Heart right ventricle (tissue), 16 donors: Measurements from ENCODE around the gene CAPZB. TPM values are rescaled to one million over a fixed set of nuclear protein-coding genes. Genes with fewer than 3 reads are reported as not detected.

Source experiments
- ATAC-seq, 8 donors: fragments of 200-7000 bp; cut with Tn5 transposase; one replicate each; pipeline ENCODE4 v1.9.1; 2020; ENCODE audit warnings: mild to moderate bottlenecking in 8 of 8, moderate library complexity in 8 of 8, moderate number of reproducible peaks in 1 of 8
- DNase-seq, 2 donors: peaks; one replicate each; pipeline ENCODE4 v3.0.0-alpha.2; 2020
- H3K27ac ChIP-seq, 10 donors: fragments of 200-600 bp; sonication (generic) in 2 of 10; one replicate each; pipeline versions ENCODE4 v1.5.0 to v1.8.0; 2020 to 2022; ENCODE audit warnings: mild to moderate bottlenecking in 3 of 10
- H3K27me3 ChIP-seq, 7 donors: fragments of 200-600 bp; one replicate each; pipeline ENCODE4 v1.8.0; 2021 to 2022; ENCODE audit warnings: mild to moderate bottlenecking in 2 of 7
- H3K36me3 ChIP-seq, 9 donors: fragments of 200-600 bp; sonication (generic) in 1 of 9; one replicate each; pipeline versions ENCODE4 v1.5.0 to v1.8.0; 2020 to 2022; ENCODE audit warnings: mild to moderate bottlenecking in 2 of 9
- H3K4me1 ChIP-seq, 9 donors: fragments of 200-600 bp; sonication (generic) in 1 of 9; one replicate each; pipeline versions ENCODE4 v1.5.0 to v1.8.0; 2020 to 2022; ENCODE audit warnings: mild to moderate bottlenecking in 4 of 9
- H3K4me3 ChIP-seq, 10 donors: fragments of 200-600 bp; sonication (generic) in 2 of 10; one replicate each; pipeline versions ENCODE4 v1.5.0 to v1.8.0; 2020 to 2022; ENCODE audit warnings: mild to moderate bottlenecking in 7 of 10, moderate library complexity in 2 of 10
- H3K9me3 ChIP-seq, 11 donors: fragments of 200-600 bp in 10 of 11; sonication (generic) in 2 of 11; one replicate each; pipeline versions ENCODE4 v1.5.0 to v1.8.0; 2013 to 2022; ENCODE audit warnings: mild to moderate bottlenecking in 2 of 11, control low read depth in 1 of 11, moderate library complexity in 1 of 11
- WGBS, 2 donors: extraction: QIAGEN DNeasy Blood & Tissue Kit; methylation state at CpG; one replicate each; pipeline ENCODE4 v1.1.7; 2013; ENCODE audit warnings: inconsistent platforms in 1 of 2; 5-methylcytosine and 5-hydroxymethylcytosine counted together
- intact Hi-C, 10 donors: fragments of 100-400 bp; cut with DNase I; formaldehyde crosslinking; loops; one replicate each; pipeline versions ENCODE4 v1.11.1 to v1.14.2; 2022
- polyA plus RNA-seq, 2 donors: library from polyadenylated mRNA; stranded (reverse); fragments of 200-250 nt; gene quantifications; one replicate each; pipeline ENCODE4 v1.2.3, GENCODE V29; 2013
- total RNA-seq, 10 donors: library from RNA; stranded (reverse); fragmentation: NEBNext Ultra II Directional in 3 of 10; extraction: Animal tissue kit (Norgen Biotek cat#: 25700) in 3 of 10; gene quantifications; one replicate each; pipeline versions ENCODE4 v1.2.1 to v1.2.4, GENCODE V29; 2021 to 2023
- TF ChIP-seq, protein P1 (sequence below), 9 donors: fragments of 200-600 bp; sonication (generic) in 2 of 9; IDR thresholded peaks; one replicate each; pipeline versions ENCODE4 v1.5.0 to v1.8.0; 2021 to 2022; ENCODE audit warnings: antibody characterized with exemption in 9 of 9, mild to moderate bottlenecking in 5 of 9, moderate library complexity in 1 of 9
- donor health status: Arrhythmogenic right ventricular cardiomyopathy.
- donor health status: ischemic (EF 13 %, LVEDD 7.1; RV severe dilation, severe dysfunction).
- donor health status: healthy with polysubstance abuse.
- donor health status: DM: no; HTN: yes; CAD: no.
- donor health status: DM: no; HTN: no; CAD: no.
- donor health status: ischemic (EF 25% LVEDD 6.9; RV normal size, moderate dysfunction).
- donor health status: ischemic (EF 25% LVEDD 5.7; RV mildly dilated, moderate dysfunction).
- donor health status: healthy.
- donor health status: DM: yes; HTN: yes; CAD: no.
- donor health status: Ischemic cardiomyopathy.
- donor health status: ischemic (EF 35%, LVEDD 5.7; RV mildly dilated, moderate dysfunction).
- donor health status: nonischemic (EF 11% LVEDD 7.7; RV severe dilation, severe dysfunction).
- donor health status: DM: yes; HTN: yes; CAD: no.
- donor health status: PGD.
- donor health status: ischemic (EF 29% LVEDD 5.4; RV normal size, mild dysfunction).
- donor health status: nonischemic (EF 23%, LVEDD 6.1; RV moderate dilation, normal function).

The CAPZB gene
- total and polyA plus RNA-seq, 12 donors, result 158 to 307 (median 228) TPM

DNA sequence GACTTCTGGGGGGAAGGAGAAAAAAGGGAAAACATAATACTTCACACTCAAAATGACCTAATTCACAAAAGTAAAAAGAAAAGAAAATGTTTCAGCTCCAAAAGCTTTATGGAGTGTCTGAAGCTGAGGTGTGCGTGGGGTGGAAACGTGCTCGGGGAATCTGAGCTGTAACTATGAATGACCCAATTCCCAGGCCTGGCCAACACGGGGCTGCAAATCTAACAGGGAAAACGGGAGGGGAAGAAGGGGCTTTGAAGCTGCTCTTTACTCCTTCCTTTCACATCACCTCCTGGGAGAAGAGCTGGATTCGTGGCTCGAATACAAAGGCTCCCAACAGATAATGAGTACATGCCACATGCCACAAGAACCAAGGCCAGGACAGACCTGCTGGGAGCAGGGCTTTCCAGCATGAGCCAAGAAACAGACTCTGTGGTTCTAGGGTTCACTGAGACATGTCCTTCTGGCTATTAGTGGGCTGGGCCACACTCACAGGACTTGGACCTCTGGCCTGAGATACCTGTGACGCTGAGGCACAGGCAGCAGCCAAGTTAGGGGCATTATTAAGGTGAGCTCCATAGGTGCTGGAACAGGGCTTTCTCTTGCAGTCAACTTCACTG is 121.7 kb downstream of the CAPZB start:
- WGBS, 2 donors, result 64 to 70% methylated on average over 8 of the region's 8 CpGs
- intact Hi-C loops, result no loop called here
- ATAC-seq, result no peak

DNA sequence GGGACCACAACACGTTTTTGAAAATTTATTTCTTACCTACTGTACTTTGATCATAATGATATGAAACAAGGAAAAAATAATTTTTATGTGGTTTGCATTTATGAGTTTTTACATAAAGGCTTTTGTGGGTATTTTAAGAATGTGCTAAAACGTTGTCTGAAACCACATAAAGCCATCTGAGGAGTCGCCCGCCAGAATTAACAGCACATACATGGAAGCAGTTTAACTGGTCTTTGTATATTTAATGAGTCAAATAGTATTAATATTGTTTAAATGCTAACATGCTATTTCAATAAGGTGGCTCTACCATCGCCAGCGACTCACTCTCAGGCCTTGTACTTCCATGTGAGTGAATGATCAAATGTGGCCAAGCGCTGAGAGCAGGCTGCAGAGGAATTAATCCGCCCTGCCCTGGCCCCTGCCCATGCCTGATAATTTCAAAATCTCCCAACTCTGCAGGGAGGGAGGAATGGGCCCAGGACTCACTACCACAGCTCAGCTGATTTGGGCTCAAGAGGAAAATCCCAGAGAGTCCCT is 123.7 kb downstream of the CAPZB start:
- TF ChIP-seq, protein P1, sequence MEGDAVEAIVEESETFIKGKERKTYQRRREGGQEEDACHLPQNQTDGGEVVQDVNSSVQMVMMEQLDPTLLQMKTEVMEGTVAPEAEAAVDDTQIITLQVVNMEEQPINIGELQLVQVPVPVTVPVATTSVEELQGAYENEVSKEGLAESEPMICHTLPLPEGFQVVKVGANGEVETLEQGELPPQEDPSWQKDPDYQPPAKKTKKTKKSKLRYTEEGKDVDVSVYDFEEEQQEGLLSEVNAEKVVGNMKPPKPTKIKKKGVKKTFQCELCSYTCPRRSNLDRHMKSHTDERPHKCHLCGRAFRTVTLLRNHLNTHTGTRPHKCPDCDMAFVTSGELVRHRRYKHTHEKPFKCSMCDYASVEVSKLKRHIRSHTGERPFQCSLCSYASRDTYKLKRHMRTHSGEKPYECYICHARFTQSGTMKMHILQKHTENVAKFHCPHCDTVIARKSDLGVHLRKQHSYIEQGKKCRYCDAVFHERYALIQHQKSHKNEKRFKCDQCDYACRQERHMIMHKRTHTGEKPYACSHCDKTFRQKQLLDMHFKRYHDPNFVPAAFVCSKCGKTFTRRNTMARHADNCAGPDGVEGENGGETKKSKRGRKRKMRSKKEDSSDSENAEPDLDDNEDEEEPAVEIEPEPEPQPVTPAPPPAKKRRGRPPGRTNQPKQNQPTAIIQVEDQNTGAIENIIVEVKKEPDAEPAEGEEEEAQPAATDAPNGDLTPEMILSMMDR (IDR thresholded peaks at IDR 0.05), result no peak
- ATAC-seq (no peak), DNase-seq (no peak)
- Histone ChIP-seq H3K4me1 (peaks cover 0 to 41% (median 18%) of the 10 kb centered on the region in 9 donors), H3K27me3 (no peaks in the 10 kb centered on the region), H3K4me3 (no peak overlapping the region), H3K9me3 (no peaks in the 10 kb centered on the region), H3K27ac (no peak overlapping the region), H3K36me3 (peaks cover 0 to 70% (median 8%) of the 10 kb centered on the region in 9 donors)
- WGBS, 2 donors, result 87 to 88% methylated on average over 8 of the region's 8 CpGs
- intact Hi-C loops, result no loop called here

More for the DNA sequence above, 121.7 kb downstream of the CAPZB start:
- Histone ChIP-seq H3K4me1 (peaks cover 0 to 55% (median 32%) of the 10 kb centered on the region in 9 donors), H3K27ac (peak overlapping the region in 2 of 10 donors; percentile 10 to 11), H3K9me3 (no peaks in the 10 kb centered on the region), H3K27me3 (no peaks in the 10 kb centered on the region), H3K4me3 (no peak overlapping the region), H3K36me3 (peaks cover 0 to 65% (median 0%) of the 10 kb centered on the region in 9 donors)
- no peak for DNase-seq
- TF ChIP-seq, protein P1 (IDR thresholded peaks at IDR 0.05), result no peak

DNA sequence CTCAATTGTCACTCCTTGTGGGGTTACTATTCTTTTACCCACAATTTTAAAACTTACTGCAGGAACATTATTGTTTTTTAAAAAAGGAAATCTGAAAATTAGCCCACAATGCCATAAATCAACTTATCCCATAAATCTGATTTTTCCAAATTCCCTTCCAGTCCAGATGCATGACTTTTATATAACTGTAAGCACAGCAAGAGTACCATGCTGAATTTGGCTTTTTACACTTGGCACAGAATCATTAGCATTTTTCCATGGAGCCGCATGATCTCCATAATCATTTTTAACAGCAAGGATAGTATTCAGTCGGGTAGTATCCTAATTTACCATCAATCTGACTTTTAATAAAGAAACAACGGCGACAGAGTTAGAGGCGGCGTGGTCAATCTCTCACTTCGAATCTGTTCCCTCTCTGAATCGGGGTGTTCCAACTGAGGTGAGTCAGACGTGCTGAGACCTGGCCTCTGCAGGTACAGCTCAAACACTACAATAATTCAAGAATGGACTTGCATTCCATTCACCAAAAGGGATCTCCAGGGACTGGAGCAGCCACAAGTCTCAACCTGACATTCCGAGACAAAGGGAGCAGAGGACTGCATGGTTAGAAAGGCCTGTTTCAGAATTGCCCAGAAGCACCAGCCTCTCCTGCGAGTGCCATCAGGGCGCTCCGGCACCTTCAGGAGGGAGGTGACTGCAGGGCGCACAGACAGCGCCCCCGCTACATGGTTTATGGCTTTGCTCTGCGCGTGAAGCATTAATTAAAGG is 124.3 kb downstream of the CAPZB start:
- DNase-seq (no peak), ATAC-seq (no peak)
- H3K4me1 ChIP-seq, result peaks cover 0 to 34% (median 16%) of the 10 kb centered on the region in 9 donors
- no peak overlapping the region for H3K4me3 ChIP-seq
- intact Hi-C loops, result no loop called here
- H3K27ac ChIP-seq, result peak overlapping the region in 1 of 10 donors; percentile 35
- 89 to 94% methylated on average over 18 of the region's 18 CpGs for WGBS, 2 donors
- peaks cover 0 to 75% (median 14%) of the 10 kb centered on the region in 9 donors for H3K36me3 ChIP-seq
- H3K27me3 ChIP-seq, result no peaks in the 10 kb centered on the region
- TF ChIP-seq, protein P1 (IDR thresholded peaks at IDR 0.05), result no peak
- no peaks in the 10 kb centered on the region for H3K9me3 ChIP-seq

DNA sequence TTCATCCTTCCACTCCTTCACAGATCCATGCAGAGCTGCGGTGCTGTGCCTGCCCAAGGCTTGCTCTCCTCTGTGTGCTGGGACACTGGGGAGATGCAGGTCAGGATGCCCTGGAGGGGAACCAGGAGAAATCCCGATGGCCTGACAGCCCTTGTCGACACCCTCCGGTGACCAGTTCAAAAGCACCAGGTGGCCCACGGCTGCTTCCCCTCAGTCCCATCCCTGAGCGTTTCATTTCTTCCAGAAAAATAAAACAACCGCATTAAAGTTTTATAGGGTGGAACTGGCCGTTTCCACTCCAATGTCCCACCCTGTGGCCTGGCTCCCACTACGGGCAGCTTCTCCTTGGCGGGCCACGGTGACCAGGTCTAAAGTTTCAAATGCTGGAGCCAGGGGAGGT is 124.9 kb downstream of the CAPZB start:
- no peak for DNase-seq
- no peaks in the 10 kb centered on the region for H3K27me3 ChIP-seq
- TF ChIP-seq, protein P1 (IDR thresholded peaks at IDR 0.05), result no peak
- H3K4me3 ChIP-seq, result no peak overlapping the region
- 58 to 60% methylated on average over 11 of the region's 11 CpGs for WGBS, 2 donors
- H3K36me3 ChIP-seq, result peaks cover 4 to 80% (median 20%) of the 10 kb centered on the region in 9 donors
- ATAC-seq, result peak in 3 of 8 donors; percentile 32 to 52 (median 36)
- H3K27ac ChIP-seq, result peak overlapping the region in 1 of 10 donors; percentile 35
- intact Hi-C loops, result no loop called here
- peaks cover 0 to 30% (median 16%) of the 10 kb centered on the region in 9 donors for H3K4me1 ChIP-seq
- H3K9me3 ChIP-seq, result no peaks in the 10 kb centered on the region
